SJSA1 (cell line): ENCODE measurements around the gene NEURL1. TPM values are rescaled to one million over a fixed set of nuclear protein-coding genes. Genes with fewer than 3 reads are reported as not detected.
"Not testable (repeated sequence)": the region's sequence is repeated elsewhere in the genome, so short reads cannot be mapped to it uniquely, and the experiment has no call there.

ENCODE experiments used
- DNase-seq, 2 experiments: peaks; one replicate each; pipeline ENCODE4 v3.0.0-alpha.2; 2015 to 2020; ENCODE audit warnings: low spot score in 2 of 2, low read depth in 1 of 2
- H3K27ac ChIP-seq: fragments of 250-450 bp; sonication (Bioruptor Pico); 2 replicates; pipeline ENCODE4 v1.5.1; 2020; ENCODE audit warnings: mild to moderate bottlenecking, moderate library complexity
- H3K27me3 ChIP-seq: fragments of 250-450 bp; sonication (Bioruptor Pico); replicated peaks from 2 replicates; pipeline ENCODE4 v1.5.1; 2020; ENCODE audit warnings: mild to moderate bottlenecking, moderate library complexity
- H3K36me3 ChIP-seq: fragments of 250-450 bp; sonication (Bioruptor Pico); 2 replicates; pipeline ENCODE4 v1.5.1; 2020; ENCODE audit warnings: mild to moderate bottlenecking
- H3K4me1 ChIP-seq: fragments of 250-450 bp; sonication (Bioruptor Pico); replicated peaks from 2 replicates; pipeline ENCODE4 v1.6.1; 2021; ENCODE audit warnings: mild to moderate bottlenecking
- H3K4me3 ChIP-seq: fragments of 250-450 bp; sonication (Bioruptor Pico); 2 replicates; pipeline ENCODE4 v1.5.1; 2020; ENCODE audit warnings: mild to moderate bottlenecking
- H3K9me3 ChIP-seq: fragments of 250-450 bp; sonication (Bioruptor Pico); replicated peaks from 2 replicates; pipeline ENCODE4 v1.5.1; 2020; ENCODE audit warnings: mild to moderate bottlenecking
- total RNA-seq: library from RNA; depleted of rRNA; stranded (reverse); fragments of >200 nt; shearing (Covaris generic); gene quantifications from 2 replicates; pipeline ENCODE4 v1.2.3, GENCODE V29; 2014

NEURL1 gene
- total RNA-seq, 1 experiment from 2014 or later, result not detected

- Histone ChIP-seq H3K36me3 (no peaks in the 10 kb centered on the region), H3K4me1 (peaks cover 6% of the 10 kb centered on the region), H3K9me3 (no peaks in the 10 kb centered on the region), H3K4me3 (no peak overlapping the region), H3K27me3 (no peaks in the 10 kb centered on the region), H3K27ac (no peak overlapping the region)
- no peak for DNase-seq
Measured at GRCh38 chr10:103472005-103472404, 21.5 kb upstream of the NEURL1 start.

GRCh38 chr10:103473261-103473671, 20.2 kb upstream of the NEURL1 start:
- H3K36me3 ChIP-seq, result no peaks in the 10 kb centered on the region
- H3K27ac ChIP-seq, result no peak overlapping the region

GRCh38 chr10:103474077-103474476, 19.4 kb upstream of the NEURL1 start:
- Histone ChIP-seq H3K27ac (no peak overlapping the region), H3K4me3 (no peak overlapping the region), H3K27me3 (no peaks in the 10 kb centered on the region), H3K9me3 (no peaks in the 10 kb centered on the region), H3K4me1 (peaks cover 8% of the 10 kb centered on the region), H3K36me3 (no peaks in the 10 kb centered on the region)
- no peak for DNase-seq

More at GRCh38 chr10:103473261-103473671, 20.2 kb upstream of the NEURL1 start:
- Histone ChIP-seq H3K4me1 (peaks cover 6% of the 10 kb centered on the region), H3K9me3 (no peaks in the 10 kb centered on the region), H3K4me3 (no peak overlapping the region), H3K27me3 (no peaks in the 10 kb centered on the region)
- DNase-seq, result no peak

- H3K27me3 ChIP-seq, result no peaks in the 10 kb centered on the region
- H3K4me1 ChIP-seq, result peaks cover 12% of the 10 kb centered on the region
- no peaks in the 10 kb centered on the region for H3K36me3 ChIP-seq
Measured at GRCh38 chr10:103475437-103475836, 18.1 kb upstream of the NEURL1 start.

GRCh38 chr10:103476046-103476768, 17.3 kb upstream of the NEURL1 start:
- Histone ChIP-seq H3K27me3 (no peaks in the 10 kb centered on the region), H3K36me3 (no peaks in the 10 kb centered on the region), H3K27ac (no peak overlapping the region), H3K4me3 (no peak overlapping the region), H3K4me1 (peaks cover 12% of the 10 kb centered on the region), H3K9me3 (no peaks in the 10 kb centered on the region)
- DNase-seq, result no peak

More at GRCh38 chr10:103475437-103475836, 18.1 kb upstream of the NEURL1 start:
- Histone ChIP-seq H3K9me3 (no peaks in the 10 kb centered on the region), H3K27ac (no peak overlapping the region), H3K4me3 (no peak overlapping the region)
- no peak for DNase-seq

GRCh38 chr10:103478671-103479070, 14.8 kb upstream of the NEURL1 start:
- Histone ChIP-seq H3K27me3 (no peaks in the 10 kb centered on the region), H3K27ac (no peak overlapping the region), H3K4me3 (no peak overlapping the region), H3K36me3 (no peaks in the 10 kb centered on the region), H3K9me3 (no peaks in the 10 kb centered on the region), H3K4me1 (peaks cover 5% of the 10 kb centered on the region)
- DNase-seq, result no peak

GRCh38 chr10:103479135-103479534, 14.4 kb upstream of the NEURL1 start, which contains the start of gene CALHM3:
Gene CALHM3, minus strand, starts transcription at chr10:103479240. Its CDS starts 208 bp downstream, at chr10:103479032.
- Histone ChIP-seq H3K4me3 (no peak within 1 kb of the TSS), H3K36me3 (no peaks in the 10 kb centered on the region)
- no peak for DNase-seq

GRCh38 chr10:103480521-103480920, 13.0 kb upstream of the NEURL1 start:
- H3K27ac ChIP-seq, result no peak overlapping the region
- H3K4me3 ChIP-seq, result no peak overlapping the region
- no peaks in the 10 kb centered on the region for H3K27me3 ChIP-seq
- H3K9me3 ChIP-seq, result no peaks in the 10 kb centered on the region
- DNase-seq, result no peak
- H3K4me1 ChIP-seq, result peaks cover 5% of the 10 kb centered on the region
- no peaks in the 10 kb centered on the region for H3K36me3 ChIP-seq

More at GRCh38 chr10:103479135-103479534, 14.4 kb upstream of the NEURL1 start, which contains the start of gene CALHM3:
- no peaks in the 10 kb centered on the region for H3K27me3 ChIP-seq
- no peak within 1 kb of the TSS for H3K27ac ChIP-seq
- H3K4me1 ChIP-seq, result peaks cover 5% of the 10 kb centered on the region
- no peaks in the 10 kb centered on the region for H3K9me3 ChIP-seq

- Histone ChIP-seq H3K9me3 (no peaks in the 10 kb centered on the region), H3K4me3 (no peak overlapping the region), H3K4me1 (peaks cover 5% of the 10 kb centered on the region), H3K27me3 (peaks cover 6% of the 10 kb centered on the region; the same call in 1 of the 2 replicates), H3K27ac (no peak overlapping the region), H3K36me3 (no peaks in the 10 kb centered on the region)
- DNase-seq, result no peak
Measured at GRCh38 chr10:103481974-103482531, 11.5 kb upstream of the NEURL1 start.

- not testable (repeated sequence) for H3K27me3 ChIP-seq
Measured at GRCh38 chr10:103486635-103487409, 6.7 kb upstream of the NEURL1 start.

GRCh38 chr10:103487410-103487708, 6.1 kb upstream of the NEURL1 start:
- no peak for DNase-seq
- H3K4me1 ChIP-seq, result peaks cover 8% of the 10 kb centered on the region
- no peak overlapping the region for H3K4me3 ChIP-seq
- H3K27ac ChIP-seq, result no peak overlapping the region
- peaks cover 8% of the 10 kb centered on the region; the same call in 1 of the 2 replicates for H3K27me3 ChIP-seq
- H3K36me3 ChIP-seq, result no peaks in the 10 kb centered on the region
- H3K9me3 ChIP-seq, result no peaks in the 10 kb centered on the region

More at GRCh38 chr10:103486635-103487409, 6.7 kb upstream of the NEURL1 start:
- not testable (repeated sequence) for H3K9me3 ChIP-seq, H3K27ac ChIP-seq, H3K4me1 ChIP-seq, H3K4me3 ChIP-seq, DNase-seq, H3K36me3 ChIP-seq

- Histone ChIP-seq H3K36me3 (no peaks in the 10 kb centered on the region), H3K4me1 (peaks cover 22% of the 10 kb centered on the region), H3K9me3 (no peaks in the 10 kb centered on the region), H3K4me3 (no peak overlapping the region), H3K27me3 (peaks cover 44% of the 10 kb centered on the region), H3K27ac (no peak overlapping the region)
- no peak for DNase-seq
Measured at GRCh38 chr10:103490986-103491314, 2.6 kb upstream of the NEURL1 start.

GRCh38 chr10:103491729-103492364, 1.7 kb upstream of the NEURL1 start:
- peak; percentile 58 to 62 for DNase-seq
- H3K4me3 ChIP-seq, result no peak overlapping the region
- peaks cover 47% of the 10 kb centered on the region for H3K27me3 ChIP-seq
- H3K4me1 ChIP-seq, result peaks cover 22% of the 10 kb centered on the region
- H3K9me3 ChIP-seq, result 0 out of 2 replicates have a peak, but pooled peaks cover 1% of the 10 kb centered on the region
- no peak overlapping the region for H3K27ac ChIP-seq
- no peaks in the 10 kb centered on the region for H3K36me3 ChIP-seq
